ENCODE results near the gene DCST2.
A peak's percentile ranks its signal among the peaks of the same experiment; 100 is the strongest.

Gene DCST2

DNA sequence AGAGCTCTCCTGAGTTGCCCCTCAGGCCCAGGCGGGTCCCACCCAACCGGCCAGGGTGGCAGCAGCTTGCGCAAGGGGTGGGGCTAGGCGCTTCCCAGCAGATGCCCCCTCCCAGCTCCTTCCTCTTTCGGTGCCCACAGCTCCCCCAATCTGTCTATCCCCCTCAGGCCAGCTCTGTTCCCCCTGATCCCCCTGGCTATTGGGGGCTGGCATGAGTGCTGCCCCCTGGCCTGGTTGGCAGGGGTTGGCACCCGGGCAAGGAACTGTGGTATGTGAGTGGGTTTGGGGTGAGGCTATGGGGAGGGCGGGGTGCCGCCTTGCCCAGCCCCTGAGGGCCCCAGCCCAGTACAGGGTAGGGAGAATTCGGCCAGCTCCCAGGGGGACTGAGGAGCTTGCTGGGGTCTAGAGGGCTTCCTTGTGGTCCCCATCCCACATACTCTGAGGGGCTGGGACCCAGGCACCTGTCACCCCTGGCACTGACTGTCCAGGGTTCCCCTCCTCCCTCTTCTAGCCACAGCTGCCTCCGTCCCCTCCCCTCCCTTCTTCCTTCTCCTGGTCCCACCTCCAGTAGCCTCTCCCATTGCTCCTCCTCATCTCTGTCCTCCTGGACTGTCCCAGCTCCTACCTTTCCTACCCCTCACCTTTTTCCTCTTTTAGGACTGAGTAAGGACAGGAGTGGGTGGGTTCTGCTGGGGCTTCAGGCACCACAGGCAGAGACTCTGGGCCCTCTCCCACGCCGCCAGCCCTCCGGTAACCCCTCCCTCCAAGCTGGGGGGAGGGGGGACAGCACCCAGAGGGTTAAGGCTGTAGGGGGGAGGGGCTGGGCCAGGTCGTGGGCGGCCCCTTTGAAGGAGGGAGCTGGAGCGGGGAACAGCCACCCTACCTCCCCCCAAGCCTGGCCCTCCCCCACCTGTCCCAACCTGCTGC lies 25.3 kb downstream of the DCST2 start:
- no peak for DNase-seq

DNA sequence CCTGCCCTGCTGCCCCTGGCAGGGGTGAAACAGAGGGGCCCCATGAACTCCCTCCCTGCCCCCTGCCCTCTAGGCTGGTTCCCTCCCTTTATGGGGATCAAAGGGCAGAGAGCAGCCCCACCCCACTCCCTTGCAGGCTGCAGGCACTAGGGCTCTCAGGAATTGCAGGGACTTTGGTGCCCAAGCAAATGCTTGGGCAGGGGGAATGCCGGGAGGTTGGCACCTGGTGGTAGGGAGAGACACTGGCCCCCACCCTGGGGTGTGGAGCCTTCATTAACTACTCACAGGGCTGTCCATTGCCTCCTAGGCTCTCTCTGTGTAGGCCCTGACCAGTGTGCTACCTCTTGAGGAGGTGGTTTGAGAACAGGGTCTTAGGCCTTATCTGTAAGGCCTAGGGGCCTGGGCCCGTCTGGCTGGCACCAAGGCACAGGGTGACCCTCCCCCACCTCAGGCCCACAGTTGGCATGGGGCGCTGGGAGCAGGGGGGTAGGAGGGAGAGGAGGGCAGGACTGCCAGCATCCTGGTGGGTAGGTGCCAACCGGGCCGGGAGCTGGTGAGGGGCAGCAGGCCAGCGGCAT lies 26.2 kb downstream of the DCST2 start:
- no peak for DNase-seq

DNA sequence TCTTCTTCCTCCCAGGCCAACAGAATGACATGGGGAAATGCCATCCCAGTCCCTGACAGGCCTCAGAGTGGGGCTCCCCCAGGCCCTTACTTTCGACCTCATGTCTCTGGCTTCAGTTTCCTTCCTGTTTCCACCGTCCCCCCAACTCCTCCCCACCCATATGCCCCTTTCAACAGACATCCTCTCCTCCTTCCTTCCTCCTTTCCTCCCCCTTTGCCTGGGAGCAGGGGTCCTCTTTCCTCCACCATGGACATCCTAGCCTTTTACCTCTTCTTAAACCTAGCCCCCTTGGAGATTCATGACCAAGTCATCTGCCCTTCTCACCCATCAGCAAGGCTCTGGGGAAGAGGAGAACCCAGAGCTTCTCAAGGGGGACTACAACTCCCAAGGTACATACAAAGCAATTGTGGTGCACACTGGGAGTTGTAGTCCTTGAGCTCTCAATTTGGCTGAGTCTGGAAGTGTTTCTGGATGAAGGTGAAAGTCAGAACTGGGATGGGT lies 26.9 kb downstream of the DCST2 start:
- no peak for DNase-seq

DNA sequence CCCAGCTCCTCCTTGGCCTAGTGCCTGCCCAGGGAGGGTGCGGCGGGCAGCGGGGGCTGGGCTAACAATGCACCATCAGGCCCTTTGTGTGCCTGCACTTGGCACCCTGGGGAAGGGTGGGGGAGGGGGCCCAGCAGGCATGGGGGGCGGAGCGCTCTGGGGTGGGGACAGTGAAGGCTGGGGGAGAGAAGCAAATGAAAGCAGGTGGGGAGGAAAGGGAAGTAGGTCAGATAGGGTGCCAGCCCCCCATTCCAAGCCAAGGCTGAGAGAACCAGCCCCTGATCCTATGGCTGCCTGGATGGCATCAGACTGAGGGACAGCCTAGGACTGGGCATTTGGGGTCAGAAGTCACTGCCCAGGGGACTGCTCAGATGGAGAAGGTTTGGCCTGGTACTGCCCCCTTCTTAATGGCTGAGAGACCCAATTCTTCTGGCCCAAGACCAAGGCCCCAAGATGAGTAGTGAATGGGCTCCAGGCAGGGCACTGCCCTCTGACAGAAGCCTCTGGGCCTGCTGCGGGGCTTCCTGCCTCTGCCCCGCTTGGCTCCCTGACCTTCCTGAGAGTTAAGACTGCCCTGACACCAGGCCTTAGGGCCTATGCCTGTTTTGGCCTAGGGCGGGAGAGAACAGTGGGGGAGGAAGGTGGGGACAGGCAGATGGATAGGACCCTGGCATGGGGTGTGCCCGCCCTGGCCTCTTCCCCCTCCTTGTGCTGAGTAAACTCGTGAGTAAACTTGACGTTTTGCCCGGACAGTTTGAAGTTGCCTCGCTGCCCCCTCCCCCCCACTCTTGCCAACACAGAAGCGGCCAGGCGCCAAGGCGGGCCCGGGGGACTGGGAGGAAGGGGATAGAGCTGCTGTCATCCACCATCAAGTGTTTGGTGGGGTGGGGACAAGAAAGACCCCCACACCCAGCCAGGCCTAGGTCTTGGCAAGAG lies 28.2 kb downstream of the DCST2 start:
- no peak for DNase-seq

DNA sequence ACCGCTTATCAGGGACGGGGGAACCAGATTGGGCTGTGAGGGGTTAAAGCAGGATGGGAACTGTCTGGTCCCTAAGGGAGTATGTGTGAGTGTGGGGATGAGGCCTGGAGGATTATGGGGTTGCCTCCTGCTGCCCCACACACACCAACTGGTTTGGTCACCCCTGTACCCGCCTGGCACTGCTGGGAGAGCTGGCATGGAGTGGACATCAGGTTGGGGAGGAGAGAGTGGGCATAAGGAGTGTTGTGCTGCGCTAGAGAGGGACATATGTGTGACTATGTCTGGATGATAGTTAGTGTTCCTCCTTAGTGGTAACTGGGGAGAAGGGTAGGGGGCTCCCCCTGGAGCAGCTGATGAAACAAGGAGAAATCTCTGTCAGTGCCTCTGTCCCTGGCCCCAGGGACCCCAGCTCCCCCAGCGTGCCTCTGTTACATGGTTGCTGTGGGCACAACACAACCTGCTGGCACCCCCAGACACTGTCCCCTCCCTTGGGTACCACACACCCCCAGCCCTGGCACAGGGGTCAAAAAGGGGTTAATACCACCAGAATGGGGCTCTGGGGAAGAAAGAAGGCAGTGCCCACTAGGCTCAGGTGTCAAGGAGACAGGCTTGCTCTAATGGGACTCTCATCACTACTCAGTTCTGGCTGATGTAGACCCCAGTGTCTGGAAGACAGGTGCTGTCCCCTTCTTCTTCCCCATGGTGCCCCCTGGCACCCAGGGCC lies 29.1 kb downstream of the DCST2 start:
- no peak for DNase-seq

DNA sequence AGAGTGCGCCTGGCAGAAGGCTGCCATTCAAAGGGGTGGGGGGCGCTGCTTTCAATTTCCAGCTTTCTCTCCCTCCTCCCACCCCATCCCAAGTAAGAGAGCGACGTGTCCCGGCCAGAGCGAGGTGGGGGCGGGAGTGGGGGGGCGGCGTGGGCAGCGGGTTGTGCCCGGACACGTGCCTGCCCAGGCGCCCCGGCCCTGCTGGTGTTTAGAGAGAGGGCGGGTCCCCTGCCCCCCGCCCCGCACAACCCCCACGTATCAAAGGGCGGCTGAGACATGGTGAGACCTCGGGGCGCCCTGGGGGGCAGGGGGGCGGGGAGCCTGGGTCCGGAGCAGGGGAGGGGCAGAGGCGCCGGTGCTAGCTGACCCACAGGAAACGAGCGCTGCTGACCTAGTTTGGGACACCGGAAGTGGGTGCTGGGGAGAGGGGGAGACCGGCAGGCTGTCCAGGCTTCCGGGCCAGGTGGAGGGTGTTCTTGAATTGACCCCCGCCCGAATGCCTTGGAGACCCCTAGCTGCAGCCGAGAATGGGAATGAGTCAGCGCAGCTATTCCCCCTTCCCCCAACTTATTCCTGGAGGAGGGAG lies 29.7 kb downstream of the DCST2 start:
- DNase-seq, result no peak

DNA sequence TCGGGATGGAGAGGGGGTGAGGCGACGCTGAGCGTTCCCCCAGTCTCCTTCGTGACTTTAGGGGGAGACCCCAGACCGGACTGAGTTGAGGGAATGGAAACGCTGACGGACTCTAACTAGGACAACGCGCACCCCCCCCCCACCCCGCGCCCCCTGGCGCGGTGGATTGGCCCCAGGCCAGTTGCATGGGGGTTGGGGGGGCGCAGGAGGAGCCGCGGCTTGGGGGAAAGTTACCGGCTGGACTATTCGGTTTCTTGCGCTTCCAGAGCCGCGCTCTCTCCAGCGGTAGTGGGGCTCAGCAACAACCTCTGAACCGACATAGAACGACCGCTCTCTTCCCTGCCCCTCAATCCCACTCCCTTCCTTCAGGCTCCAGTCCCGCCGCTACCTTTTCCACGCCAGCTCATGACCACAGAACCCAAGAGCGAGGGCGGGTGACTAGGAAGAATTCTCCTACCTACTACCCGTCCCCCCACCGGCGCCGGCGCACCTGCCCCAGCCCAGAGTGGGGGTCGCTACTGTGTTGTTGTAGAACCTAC lies 30.3 kb downstream of the DCST2 start:
- DNase-seq, result no peak

DNA sequence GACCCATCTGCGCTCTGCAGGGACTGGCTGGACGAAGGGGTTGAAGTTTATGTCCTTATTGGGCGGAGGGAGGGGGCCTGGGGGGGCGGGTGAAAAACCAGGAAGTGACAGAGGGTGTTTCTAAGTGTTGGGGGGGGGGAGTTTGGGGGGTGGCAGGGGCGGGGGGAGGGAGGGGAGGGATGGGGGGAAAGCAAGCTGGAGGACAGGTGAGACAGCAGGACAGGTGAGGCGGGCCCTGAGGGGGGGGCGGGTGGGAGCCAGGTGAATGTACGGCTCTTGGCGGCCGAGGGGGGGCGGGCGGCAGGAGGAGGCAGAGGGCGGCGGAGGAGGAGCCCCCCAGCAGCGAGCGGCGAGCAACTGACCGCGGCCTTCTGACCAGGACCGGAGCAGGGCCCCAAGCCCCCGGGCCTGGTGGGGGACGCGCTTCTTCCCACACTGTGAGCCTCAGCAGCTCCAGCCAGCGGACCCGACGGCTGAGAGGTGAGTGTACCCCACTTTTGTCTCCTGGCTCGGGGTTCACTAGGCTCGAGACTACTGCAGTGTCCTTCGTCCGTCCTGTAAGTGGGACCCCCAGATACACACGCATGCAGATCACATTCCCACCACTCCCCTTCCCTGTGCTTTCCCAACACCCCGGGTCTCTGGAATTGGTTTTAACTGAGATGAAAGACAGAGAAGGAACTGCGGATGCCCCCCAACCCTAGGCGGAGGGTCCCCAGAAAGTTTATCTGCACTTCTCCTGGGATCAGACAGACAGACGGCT lies 30.9 kb downstream of the DCST2 start, which contains the start of gene ZBTB7B:
ZBTB7B (plus strand) TSS at position 339 of the 763 bp plus-strand sequence. CDS start 11,859 bp downstream, outside the sequence.
- no peak for DNase-seq

DNA sequence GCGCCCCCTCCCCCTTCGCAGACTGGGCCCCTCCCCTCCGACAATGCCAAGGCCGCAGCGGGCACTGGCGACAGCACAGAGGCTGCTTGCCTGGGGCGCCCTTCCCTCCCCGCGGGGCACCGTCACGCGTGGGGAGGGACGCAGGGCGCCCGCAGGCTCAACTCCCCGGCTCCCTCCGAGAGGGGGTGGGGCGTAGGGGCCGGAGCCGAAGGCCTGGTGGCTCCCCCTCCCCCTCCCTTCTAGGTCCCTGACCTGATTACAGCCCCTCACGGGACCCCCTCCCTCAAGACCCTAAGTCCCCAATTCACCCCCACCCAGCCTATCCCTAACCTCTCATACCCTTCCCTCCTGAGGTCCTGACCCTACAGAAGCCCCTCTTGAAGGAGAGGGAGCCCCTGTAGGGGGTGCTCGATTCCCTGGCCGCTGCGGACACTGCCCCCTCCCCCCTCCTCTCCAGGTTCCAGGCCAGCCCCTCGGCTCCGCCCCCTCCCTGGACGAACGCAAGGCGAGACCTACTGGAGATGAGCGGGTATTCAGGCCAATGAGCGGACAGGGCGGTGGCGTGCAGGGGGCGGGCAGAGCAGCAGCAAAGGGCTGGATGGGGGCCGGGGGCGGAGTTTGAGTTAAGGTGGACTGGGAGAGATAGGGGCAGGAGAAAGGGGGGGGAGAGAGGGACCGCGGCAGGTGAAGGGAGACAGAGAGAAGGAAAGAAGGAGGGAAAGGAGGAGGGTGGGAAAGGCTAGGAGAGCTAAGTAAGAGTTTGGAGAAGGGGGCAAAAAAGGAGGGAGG lies 31.7 kb downstream of the DCST2 start:
- peak; percentile 97 for DNase-seq

DNA sequence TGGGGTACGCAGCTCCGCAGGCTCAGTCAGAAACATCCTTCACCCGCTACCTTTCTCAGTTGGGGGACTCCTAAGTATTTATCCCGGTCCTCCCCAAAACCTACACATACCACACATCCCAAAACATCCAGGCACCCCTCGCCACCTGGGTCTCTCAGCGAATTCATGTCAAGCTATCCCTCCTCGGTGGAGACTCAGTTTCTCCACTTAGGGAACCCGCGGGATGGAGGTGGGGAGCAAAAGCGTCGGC lies 32.2 kb downstream of the DCST2 start:
- no peak for DNase-seq

DNA sequence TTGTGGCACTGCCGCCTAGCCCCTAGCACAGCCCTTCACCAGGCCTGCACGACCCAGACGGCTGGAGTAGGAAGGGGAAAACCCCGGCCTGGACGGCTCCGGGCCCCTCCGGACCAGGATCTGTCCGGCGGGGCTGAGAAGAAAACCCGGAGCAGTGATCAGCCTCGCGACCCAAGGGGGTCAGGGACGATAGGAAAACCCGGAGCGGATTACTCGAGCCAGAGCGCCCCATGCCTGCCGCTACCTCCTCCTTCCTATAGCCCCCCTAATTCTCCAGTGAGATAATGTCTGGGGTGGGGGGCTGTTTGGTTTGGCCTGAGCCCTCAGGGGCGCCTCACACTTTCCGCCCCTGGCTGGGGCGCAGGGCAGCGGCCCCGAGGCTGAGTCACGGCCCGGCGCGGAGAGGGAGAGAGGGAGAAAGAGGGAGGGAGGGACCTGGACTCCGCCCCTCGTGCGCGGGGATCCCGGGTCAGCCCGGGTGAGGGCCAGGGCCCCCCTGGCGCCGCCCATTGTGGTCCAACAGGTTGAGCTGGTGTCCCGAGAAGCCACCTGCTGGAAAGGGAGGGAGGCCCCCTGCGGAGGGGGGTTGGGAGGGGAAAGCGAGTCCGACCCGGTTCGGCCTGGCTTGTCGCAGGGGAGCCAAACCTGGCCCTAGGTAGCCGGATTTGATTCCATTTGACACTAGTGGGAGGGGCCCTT lies 32.7 kb downstream of the DCST2 start:
- DNase-seq, result peak; percentile 80

DNA sequence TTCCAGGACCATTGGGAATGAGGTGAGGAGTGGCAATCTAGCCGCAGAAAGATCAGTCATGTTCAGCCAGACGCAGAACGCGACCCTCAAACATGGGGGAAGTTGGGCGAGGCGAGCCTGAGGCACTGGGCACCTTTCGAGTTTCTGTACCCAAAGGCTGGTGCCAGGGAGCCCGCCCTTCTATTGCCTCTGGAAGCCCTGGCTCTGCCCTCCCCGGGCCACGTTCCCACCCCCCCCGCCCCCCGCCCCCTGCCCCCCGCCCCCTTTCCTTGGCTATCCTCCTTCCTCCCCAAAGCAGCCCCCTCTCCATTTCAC lies 33.2 kb downstream of the DCST2 start:
- DNase-seq, result no peak

DNA sequence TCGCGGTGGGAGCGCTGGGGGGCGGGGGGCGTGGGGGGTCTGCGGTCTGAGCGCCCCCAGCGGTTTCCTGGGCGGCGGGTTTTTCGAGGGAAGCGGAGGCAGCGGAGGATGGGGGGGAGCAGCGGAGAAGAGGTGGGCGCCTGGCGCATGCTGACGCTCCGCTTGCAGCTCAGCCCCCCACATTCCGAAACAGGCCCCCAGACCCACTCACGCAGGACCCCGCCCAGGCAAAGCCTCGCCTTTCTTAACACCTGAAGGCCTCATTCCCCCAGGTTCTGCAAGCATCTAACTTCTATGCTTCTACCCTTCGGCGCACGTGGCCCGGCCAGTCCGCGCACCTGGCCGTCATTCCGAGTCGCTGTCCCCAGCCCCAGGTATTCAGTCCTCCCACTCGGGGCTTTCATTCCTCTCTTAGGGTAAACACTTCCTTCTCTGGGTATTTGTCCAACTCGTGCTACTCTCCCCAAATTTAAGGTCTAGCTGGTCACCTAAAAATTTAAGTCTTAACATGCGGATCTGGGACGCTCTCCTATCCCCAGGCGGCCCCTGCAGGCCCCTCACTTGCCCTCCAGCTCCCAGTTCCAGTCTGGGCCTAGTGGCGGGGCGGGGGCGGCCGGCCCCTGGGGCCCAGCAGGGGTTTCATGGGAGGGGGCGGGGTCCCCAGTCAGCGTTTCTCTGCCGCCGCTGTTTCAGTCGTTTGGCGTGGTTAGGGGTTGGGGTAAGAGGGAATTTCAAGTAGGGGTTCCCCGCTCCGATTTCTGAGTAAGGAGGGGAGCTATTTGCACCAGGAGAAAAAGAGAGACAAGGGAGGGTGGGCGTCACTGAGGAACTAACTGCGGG lies 33.8 kb downstream of the DCST2 start:
- peak; percentile 43 for DNase-seq

DNA sequence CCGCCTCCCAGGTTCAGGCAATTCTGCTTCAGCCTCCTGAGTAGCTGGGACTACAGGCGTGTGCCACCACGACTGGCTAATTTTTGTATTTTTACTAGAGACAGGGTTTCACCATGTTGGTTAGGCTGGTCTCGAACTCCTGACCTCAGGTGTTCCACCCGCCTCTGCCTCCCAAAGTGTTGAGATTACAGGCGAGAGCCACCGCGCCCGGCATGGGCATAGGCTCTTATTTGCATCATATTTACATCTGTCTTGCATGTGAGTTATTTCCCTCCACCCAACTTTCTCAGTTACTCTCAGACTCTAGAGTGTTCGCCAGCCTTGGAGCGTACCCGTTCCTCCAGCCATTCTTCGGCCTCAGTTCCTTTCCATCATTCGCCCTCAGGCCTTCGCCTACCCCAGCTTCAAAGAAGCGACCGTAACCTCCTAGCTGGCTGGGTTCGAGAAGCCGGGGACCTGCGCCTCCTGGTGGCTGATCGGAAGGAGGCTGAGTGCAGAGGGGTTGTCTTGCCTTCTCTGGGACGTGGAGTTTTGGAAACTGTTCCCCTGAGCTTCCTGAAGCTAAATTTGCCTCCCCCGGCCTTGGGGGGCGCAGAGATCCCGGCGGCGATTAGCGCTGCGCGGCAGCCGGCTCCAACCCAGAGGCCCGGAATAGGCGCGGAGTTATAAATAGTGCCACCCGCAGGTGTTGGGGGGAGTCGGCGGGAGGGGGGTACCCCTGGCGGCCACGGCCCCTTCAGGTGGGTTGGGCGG lies 34.6 kb downstream of the DCST2 start:
- DNase-seq, result peak; percentile 47

DNA sequence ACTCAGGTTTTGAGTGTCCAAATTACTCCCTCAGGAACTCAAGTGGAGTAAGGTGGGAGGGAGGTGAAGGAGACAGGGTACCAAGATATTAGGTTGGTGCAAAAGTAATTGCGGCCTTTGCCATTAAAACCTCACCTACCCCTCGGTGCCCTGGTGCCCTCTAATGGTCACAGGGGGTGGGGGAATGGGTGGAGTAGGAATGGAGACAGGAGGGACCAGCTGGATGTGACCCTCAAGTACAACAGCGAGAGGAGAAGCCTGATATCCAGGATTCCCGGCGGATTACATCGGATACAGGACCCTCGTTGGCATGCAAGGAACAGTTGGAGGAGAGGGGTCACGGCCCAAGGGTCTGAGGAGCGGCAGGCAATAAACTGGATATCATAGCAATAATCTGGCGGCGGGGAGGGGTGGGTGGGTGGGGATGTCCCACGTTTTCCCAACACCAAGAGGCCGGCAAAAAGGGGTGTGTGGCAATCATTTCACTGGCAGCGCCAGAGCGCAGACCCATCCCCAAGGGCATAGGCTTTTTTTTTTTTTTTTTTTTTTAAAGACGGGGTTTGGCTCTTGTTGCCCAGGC lies 35.3 kb downstream of the DCST2 start:
- DNase-seq, result no peak

DNA sequence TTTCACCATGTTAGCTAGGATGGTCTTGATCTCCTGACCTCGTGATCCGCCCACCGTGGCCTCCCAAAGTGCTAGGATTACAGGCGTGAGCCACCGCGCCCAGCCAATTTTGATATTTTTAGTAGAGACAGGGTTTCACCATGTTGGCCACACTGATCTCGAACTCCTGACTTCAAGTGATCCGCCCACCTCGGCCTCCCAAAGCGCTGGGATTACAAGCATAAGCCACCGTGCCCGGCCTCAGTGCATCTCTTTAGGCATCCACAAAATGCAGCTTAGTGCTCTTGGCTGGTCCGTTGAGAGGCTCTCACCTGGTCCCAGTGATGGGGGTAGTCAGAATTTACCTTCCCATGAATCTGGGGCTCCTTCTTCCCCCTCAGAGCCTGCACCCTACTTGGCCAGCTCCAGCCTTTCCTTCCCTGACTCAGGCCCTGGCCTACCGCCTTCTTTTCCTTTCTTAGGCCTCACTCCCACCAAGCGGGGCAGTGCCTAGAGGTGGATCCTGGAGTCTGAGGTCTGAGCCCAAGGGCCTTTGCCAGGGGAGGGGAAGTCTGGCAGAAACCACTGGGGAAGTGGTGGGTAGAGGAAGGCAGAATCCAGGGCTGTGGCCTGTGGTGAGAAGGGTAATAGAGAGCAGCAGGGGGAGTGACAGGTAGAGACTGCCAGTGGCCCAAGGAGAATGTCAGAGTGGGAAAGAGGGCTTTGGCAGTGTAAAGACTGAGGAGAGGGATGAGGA lies 36.4 kb downstream of the DCST2 start:
- DNase-seq, result no peak
